ENCODE results near the gene LYPD3.
A peak's percentile ranks its signal among the peaks of the same experiment; 100 is the strongest.

The LYPD3 gene

DNA sequence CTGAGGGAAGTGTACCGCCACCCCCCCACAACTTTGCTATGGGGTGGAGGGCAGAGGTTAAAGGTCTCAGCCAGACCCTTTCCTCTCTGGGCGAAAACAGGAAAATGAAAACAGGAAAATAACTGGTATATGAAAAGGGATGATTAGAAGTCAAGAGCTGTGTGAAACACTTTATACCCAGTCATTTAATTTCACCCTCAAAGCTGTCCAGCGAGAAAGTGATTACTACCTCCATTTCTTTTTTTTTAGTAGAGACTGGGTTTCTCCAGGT is 39.7 kb upstream of the LYPD3 start:
- DNase-seq (ENCODE audit: low read depth) = no peak
- TF ChIP-seq, protein P1, sequence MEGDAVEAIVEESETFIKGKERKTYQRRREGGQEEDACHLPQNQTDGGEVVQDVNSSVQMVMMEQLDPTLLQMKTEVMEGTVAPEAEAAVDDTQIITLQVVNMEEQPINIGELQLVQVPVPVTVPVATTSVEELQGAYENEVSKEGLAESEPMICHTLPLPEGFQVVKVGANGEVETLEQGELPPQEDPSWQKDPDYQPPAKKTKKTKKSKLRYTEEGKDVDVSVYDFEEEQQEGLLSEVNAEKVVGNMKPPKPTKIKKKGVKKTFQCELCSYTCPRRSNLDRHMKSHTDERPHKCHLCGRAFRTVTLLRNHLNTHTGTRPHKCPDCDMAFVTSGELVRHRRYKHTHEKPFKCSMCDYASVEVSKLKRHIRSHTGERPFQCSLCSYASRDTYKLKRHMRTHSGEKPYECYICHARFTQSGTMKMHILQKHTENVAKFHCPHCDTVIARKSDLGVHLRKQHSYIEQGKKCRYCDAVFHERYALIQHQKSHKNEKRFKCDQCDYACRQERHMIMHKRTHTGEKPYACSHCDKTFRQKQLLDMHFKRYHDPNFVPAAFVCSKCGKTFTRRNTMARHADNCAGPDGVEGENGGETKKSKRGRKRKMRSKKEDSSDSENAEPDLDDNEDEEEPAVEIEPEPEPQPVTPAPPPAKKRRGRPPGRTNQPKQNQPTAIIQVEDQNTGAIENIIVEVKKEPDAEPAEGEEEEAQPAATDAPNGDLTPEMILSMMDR (IDR thresholded peaks at IDR 0.05; ENCODE audit: low read depth, low read length, missing control alignments) = no peak
- peak overlapping the region; percentile 67; the same call in 1 of the 2 replicates for H3K4me3 ChIP-seq (ENCODE audit: low read depth, low read length)

DNA sequence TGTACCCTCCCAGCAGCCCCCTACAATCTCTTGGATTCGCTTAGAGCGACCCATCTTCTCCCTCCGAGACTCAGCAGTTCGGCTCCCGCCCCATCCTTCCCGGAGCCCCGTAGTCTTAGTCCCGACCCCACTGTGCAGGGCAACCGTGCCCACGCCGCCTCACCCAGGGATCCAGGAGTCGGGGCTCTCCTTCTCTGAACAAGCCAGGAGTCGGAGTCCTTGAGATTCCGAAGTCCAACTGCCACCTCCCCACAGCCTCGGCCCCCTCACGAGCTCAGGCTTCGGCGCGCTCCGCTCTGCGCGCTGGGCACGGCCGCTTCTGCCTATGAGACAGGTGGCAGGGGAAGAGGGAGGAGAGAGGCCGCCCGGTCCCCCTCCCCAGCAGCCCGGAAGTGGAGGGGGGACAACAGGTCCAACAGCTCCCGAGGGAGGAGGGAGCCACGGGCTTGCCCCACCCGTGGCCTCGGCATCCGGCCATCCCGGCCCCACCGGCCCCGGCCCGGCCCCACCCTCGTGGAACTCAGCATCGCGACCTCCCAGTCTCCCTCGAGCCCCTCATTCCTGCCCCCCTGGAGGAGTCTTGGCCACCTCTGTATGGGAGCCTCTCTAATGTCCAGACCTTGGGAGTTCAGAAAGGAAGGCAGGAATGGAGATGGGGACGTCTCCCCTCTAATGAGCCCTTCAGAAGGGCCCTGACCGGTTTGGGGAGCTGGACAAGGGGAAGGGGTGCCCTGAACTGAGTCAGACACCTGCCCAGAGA is 39.2 kb upstream of the LYPD3 start, which contains the start of gene PHLDB3:
TSS of gene PHLDB3 (minus strand) at position 321 of the 760 bp plus-strand sequence. CDS start 628 bp downstream, outside the sequence.
- H3K4me3 ChIP-seq (ENCODE audit: low read depth, low read length) = peak within 1 kb of the TSS; percentile 67
- DNase-seq (ENCODE audit: low read depth) = no peak

DNA sequence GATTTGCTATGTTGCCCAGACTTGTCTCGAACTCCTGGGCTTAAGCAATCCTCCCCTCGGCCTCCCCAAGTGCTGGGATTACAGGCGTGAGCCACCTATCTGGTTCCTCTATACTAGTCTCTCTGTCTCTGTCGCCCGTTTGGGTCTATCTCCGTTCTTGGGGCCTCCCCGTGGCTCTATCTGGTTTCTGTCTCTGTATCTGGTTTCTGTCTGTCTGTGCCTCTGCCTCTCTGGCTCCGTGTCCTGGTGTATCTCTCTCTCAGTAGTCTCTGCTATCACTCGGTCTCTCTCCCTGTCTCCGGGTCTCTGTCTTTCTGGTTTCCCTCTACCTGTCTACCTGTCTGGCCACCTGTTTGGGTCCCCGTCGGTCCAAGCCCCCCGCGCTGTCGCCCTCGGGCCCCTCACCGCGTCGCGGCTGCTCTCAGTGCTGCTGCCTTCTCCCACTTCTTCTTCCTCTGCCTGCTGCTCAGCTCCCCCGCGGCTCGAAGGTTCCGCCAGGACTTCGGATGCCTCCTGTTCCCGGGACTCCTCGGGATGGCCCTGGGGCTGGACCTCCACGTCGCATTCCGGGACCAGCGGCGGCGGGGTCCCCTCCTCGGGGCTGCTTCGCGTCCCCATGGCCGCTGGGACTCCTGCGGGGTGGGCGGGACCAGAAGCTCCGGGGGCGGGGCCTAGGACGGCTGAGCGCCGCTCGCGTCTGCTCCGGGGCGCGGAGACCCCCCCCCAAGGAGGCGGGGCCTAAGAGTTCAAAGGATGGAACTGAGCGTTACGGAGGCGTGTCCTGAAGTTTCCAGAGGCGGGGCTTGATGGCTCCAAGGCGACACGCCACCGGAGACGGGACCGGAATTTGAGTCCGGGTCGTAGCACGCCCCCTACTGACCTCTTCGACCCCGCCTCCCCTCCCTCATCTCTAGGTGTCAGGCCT is 38.4 kb upstream of the LYPD3 start:
- peak; percentile 73 for DNase-seq (ENCODE audit: low read depth)
- TF ChIP-seq, protein P1 (IDR thresholded peaks at IDR 0.05; ENCODE audit: low read depth, low read length, missing control alignments) = peak; percentile 14
- H3K4me3 ChIP-seq (ENCODE audit: low read depth, low read length) = peak overlapping the region; percentile 67

More for the DNA sequence above, 39.2 kb upstream of the LYPD3 start, which contains the start of gene PHLDB3:
- TF ChIP-seq, protein P1 (IDR thresholded peaks at IDR 0.05; ENCODE audit: low read depth, low read length, missing control alignments) = no peak

DNA sequence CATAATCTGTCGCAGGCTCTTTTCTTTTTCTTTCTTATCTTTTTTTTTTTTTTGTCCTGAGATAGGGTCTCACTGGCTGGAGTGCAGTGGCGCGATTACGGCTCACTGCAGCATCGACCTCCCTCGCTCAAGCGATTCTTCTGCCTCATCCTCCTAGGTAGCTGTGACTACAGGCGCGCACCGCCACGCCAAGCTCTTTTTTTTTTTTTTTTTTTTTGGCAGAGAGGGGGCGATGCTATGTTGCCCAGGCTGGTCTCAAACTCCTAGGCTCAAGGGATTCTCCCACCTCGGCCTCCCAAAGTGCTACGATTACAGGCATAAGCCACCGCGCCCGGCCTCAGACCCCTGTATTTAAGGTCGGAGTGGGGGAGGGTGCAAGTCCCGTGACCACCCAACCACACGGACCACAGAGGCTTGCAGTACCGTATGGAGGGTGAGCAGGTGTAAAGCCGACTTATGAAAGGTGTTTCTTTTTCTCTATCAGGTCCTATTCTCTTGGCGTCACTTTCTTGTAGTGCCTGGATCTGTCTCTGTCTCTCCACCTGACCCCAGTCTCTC is 37.1 kb upstream of the LYPD3 start:
- no peak overlapping the region for H3K4me3 ChIP-seq (ENCODE audit: low read depth, low read length)
- TF ChIP-seq, protein P1 (IDR thresholded peaks at IDR 0.05; ENCODE audit: low read depth, low read length, missing control alignments) = no peak
- DNase-seq (ENCODE audit: low read depth) = no peak

DNA sequence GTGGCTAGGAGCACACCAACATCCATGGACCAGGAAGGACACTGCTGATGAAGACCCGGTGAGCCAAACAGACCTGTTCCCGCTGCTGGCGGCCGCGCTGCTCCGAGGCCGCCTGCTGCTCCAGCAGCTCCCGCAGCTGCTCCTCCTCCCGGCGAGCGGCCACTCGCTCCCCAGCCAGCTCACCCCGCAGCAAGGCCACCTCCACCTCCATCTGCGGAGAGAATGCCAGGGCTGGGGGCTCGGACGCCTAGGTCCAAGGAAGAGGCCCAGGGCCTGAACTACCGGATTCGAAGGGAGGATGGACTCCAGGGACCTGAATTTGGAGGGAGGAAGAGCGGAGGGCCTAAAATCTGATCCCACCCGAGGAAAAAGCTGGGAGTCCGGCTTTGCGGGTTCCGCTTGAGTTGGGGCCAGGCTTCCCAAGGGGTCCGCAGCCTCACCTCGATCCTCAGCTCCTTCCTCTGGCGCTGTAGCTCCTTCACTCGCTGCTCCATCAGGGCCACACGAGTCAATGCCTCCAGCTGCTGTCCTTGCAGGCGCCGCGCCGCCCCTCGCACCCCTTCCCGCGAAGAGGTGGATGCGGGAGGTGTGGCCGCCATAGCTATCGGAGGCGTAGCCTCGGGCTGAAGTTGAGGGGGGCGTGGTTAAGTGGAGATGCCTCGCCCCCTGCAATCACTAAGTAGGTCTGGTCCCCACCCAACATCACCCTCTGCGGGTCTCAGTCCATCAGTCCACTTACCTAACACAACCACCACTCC is 36.4 kb upstream of the LYPD3 start:
- no peak for DNase-seq (ENCODE audit: low read depth)
- TF ChIP-seq, protein P1 (IDR thresholded peaks at IDR 0.05; ENCODE audit: low read depth, low read length, missing control alignments) = no peak
- no peak overlapping the region for H3K4me3 ChIP-seq (ENCODE audit: low read depth, low read length)

DNA sequence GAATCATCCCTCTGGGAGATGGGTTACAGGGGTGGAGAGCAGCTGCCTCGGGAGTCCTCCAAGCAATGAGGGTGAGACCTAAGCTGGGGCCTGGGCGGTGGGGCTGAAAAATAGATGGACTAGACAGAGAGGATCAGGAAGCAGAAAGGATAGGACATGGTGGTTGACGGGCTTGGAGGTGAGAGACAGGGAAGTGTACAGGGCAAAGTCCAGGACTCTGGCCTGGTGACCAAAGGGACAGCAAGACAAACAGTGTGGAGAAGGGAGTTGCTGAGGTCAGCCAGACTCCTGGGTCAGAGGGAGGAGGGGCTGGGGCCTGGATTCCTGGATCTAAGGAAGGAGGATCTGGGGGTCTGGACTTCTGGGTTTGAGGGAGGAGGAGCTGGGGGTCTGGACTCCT is 33.6 kb upstream of the LYPD3 start:
- TF ChIP-seq, protein P1 (IDR thresholded peaks at IDR 0.05; ENCODE audit: low read depth, low read length, missing control alignments) = no peak
- DNase-seq (ENCODE audit: low read depth) = no peak
- no peak overlapping the region for H3K4me3 ChIP-seq (ENCODE audit: low read depth, low read length)

Measured in GM12864 (cell line).